MM.1S (cell line): ENCODE measurements around the gene ARCN1.
A peak's percentile ranks its signal among the peaks of the same experiment; 100 is the strongest.
"Not testable (repeated sequence)": the region's sequence is repeated elsewhere in the genome, so short reads cannot be mapped to it uniquely, and the experiment has no call there.

Source experiments
- DNase-seq: peaks from one replicate; pipeline ENCODE4 v3.0.0-alpha.2; 2015
- H2AFZ ChIP-seq: fragments of 300-600 bp; sonication (generic); 2 replicates; pipeline ENCODE4 v1.6.0; 2016; ENCODE audit warnings: antibody characterized with exemption, low read length
- H3F3A ChIP-seq: fragments of 300-600 bp; sonication (generic); 2 replicates; pipeline ENCODE4 v1.6.1; 2016; ENCODE audit warnings: mild to moderate bottlenecking, antibody characterized with exemption, low read length, moderate library complexity, mixed read lengths; ENCODE audit not compliant: insufficient read depth
- H3K27ac ChIP-seq: fragments of 300-600 bp; sonication (generic); 2 replicates; pipeline ENCODE4 v1.5.1; 2016; ENCODE audit warnings: mild to moderate bottlenecking, low read length
- H3K27me3 ChIP-seq: fragments of 300-600 bp; sonication (generic); replicated peaks from 2 replicates; pipeline ENCODE4 v1.6.0; 2016; ENCODE audit warnings: low read length; ENCODE audit not compliant: insufficient read depth
- H3K36me3 ChIP-seq: fragments of 300-600 bp; sonication (generic); replicated peaks from 2 replicates; pipeline ENCODE4 v1.6.1; 2016; ENCODE audit warnings: mild to moderate bottlenecking, low read length, mixed read lengths; ENCODE audit not compliant: insufficient read depth
- H3K4me1 ChIP-seq: fragments of 300-600 bp; sonication (generic); 2 replicates; pipeline ENCODE4 v1.6.1; 2016; ENCODE audit warnings: low read length, mixed read lengths
- H3K4me2 ChIP-seq: fragments of 300-600 bp; sonication (generic); 2 replicates; pipeline ENCODE4 v1.6.0; 2016; ENCODE audit warnings: low read depth, low read length
- H3K4me3 ChIP-seq: fragments of 300-600 bp; sonication (generic); 2 replicates; pipeline ENCODE4 v1.5.1; 2016; ENCODE audit warnings: low read length, mixed read lengths
- H3K79me2 ChIP-seq: fragments of 300-600 bp; sonication (generic); 2 replicates; pipeline ENCODE4 v1.6.1; 2016; ENCODE audit warnings: mixed run types, low read length, mixed read lengths
- H3K9ac ChIP-seq: fragments of 300-600 bp; sonication (generic); 2 replicates; pipeline ENCODE4 v1.6.1; 2016; ENCODE audit warnings: low read length, mixed read lengths
- H3K9me2 ChIP-seq: fragments of 300-600 bp; sonication (generic); replicated peaks from 2 replicates; pipeline ENCODE4 v1.6.1; 2016; ENCODE audit warnings: mild to moderate bottlenecking, low read length, mixed read lengths; ENCODE audit not compliant: insufficient read depth
- H3K9me3 ChIP-seq: fragments of 300-600 bp; sonication (generic); replicated peaks from 2 replicates; pipeline ENCODE4 v1.6.1; 2016; ENCODE audit warnings: mild to moderate bottlenecking, low read length, mixed read lengths; ENCODE audit not compliant: insufficient read depth
- H4K20me1 ChIP-seq: fragments of 300-600 bp; sonication (generic); 2 replicates; pipeline ENCODE4 v1.6.1; 2016; ENCODE audit warnings: mild to moderate bottlenecking, low read length, moderate library complexity, mixed read lengths; ENCODE audit not compliant: insufficient read depth
- EZH2 ChIP-seq: fragments of 300-600 bp; sonication (generic); optimal IDR thresholded peaks from 2 replicates; pipeline ENCODE3; 2017; ENCODE audit warnings: low read depth, mild to moderate bottlenecking, antibody characterized with exemption, low read length, mixed read lengths
- EZH2phosphoT487 ChIP-seq: fragments of 300-600 bp; sonication (generic); IDR thresholded peaks from 2 replicates; pipeline ENCODE4 v1.6.1; 2018; ENCODE audit warnings: antibody characterized with exemption, low read length
- TF ChIP-seq, protein P1 (sequence below): fragments of 300-600 bp; sonication (generic); IDR thresholded peaks from 2 replicates; pipeline ENCODE4 v1.5.1; 2016; ENCODE audit warnings: antibody characterized with exemption, low read length, mixed read lengths

ARCN1 gene

DNA sequence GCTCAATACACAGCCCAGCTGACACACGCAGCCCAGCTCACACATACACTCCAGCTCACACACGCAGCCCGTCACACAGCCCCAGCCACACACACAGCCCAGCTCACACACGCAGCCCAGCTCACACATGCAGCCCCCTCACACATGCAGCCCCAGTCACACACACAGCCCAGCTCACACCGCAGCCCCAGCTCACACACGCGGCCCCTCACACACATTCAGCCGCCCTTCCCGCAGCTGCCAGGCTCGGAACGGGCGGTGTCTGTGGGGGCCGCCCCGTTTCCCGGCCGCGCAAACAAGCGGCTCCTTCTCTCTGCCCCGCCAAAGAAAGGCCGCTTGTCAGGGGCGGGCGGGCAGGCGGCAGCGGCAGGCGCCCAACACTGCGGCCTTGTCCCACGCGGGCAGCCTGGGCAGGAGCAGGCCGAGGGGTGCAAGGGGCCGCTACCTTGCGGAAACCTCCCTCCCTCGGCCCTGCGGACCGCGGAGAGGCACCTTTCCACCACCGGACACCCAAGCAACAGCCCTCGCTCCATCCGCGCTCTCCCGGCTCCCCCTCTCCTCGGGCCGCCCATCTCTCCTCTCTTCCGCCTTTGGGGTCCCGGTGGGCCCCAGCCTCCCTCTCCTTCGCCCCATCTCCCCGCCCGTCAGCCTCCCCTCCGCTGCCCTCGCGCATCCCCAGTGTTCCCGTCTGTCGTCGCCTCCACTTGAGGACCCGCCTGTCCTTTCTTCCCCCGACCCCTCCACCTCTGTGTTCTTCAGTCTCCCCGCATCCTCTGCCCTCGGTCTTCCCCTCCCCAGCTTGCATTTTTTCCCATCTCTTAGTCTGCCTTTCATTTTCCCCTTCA lies 37.4 kb downstream of the ARCN1 start:
- peak overlapping the region; percentile 63 for H3K4me3 ChIP-seq
- H3K9me2 ChIP-seq: no peaks in the 10 kb centered on the region
- H3K9ac ChIP-seq: no peak overlapping the region
- peak overlapping the region; percentile 80 for H2AFZ ChIP-seq
- DNase-seq: no peak
- peaks cover 46% of the 10 kb centered on the region for H3K27me3 ChIP-seq
- no peaks in the 10 kb centered on the region for H3K36me3 ChIP-seq
- H3F3A ChIP-seq: no peaks in the 10 kb centered on the region
- no peaks in the 10 kb centered on the region for H4K20me1 ChIP-seq
- H3K4me2 ChIP-seq: peak overlapping the region; percentile 99
- no peaks in the 10 kb centered on the region for H3K9me3 ChIP-seq
- no peaks in the 10 kb centered on the region for H3K79me2 ChIP-seq
- TF ChIP-seq, protein P1, sequence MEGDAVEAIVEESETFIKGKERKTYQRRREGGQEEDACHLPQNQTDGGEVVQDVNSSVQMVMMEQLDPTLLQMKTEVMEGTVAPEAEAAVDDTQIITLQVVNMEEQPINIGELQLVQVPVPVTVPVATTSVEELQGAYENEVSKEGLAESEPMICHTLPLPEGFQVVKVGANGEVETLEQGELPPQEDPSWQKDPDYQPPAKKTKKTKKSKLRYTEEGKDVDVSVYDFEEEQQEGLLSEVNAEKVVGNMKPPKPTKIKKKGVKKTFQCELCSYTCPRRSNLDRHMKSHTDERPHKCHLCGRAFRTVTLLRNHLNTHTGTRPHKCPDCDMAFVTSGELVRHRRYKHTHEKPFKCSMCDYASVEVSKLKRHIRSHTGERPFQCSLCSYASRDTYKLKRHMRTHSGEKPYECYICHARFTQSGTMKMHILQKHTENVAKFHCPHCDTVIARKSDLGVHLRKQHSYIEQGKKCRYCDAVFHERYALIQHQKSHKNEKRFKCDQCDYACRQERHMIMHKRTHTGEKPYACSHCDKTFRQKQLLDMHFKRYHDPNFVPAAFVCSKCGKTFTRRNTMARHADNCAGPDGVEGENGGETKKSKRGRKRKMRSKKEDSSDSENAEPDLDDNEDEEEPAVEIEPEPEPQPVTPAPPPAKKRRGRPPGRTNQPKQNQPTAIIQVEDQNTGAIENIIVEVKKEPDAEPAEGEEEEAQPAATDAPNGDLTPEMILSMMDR: no peak
- TF ChIP-seq EZH2phosphoT487: 0 out of 2 replicates have a peak, but pooled peaks have one; percentile 45
- TF ChIP-seq EZH2: no peak
- peaks cover 11% of the 10 kb centered on the region; the same call in 1 of the 2 replicates for H3K4me1 ChIP-seq
- H3K27ac ChIP-seq: no peak overlapping the region

DNA sequence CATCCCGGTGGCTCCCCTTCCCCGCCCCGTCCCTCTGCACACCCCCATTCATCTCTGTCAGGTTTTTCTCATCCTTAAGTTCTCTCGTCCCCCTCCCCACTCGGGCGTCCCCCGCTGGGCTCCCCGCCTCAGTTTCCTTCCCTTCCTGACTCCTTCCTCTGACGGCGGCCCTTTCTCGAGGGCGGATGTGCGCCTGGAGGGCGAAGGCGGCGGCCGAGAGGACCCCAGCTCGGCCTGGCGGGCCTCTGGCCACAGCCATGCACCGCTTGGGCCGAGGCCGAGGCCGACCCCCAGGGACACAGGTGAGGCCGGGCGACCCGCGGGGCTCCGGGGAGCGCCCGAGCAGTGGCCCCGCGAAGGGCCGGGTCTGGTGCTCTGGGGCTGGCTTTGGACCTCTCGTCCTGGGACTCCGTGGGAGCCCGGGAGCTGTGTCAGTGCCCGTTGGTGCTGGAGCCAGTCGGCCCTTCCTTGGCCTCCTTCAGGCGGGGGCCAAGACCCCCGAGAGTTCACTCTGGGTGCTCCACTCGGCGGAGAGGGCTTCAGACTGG lies 38.1 kb downstream of the ARCN1 start:
- H3K4me3 ChIP-seq: peak overlapping the region; percentile 63
- no peaks in the 10 kb centered on the region for H3K9me2 ChIP-seq
- TF ChIP-seq EZH2phosphoT487 (no peak), EZH2 (peak; percentile 82)
- H2AFZ ChIP-seq: peak overlapping the region; percentile 80
- peaks cover 46% of the 10 kb centered on the region for H3K27me3 ChIP-seq
- H3K4me2 ChIP-seq: peak overlapping the region; percentile 99
- peak overlapping the region; percentile 25; the same call in 1 of the 2 replicates for H3K9ac ChIP-seq
- no peaks in the 10 kb centered on the region for H3K36me3 ChIP-seq
- no peaks in the 10 kb centered on the region for H3K79me2 ChIP-seq
- peaks cover 11% of the 10 kb centered on the region; the same call in 1 of the 2 replicates for H3K4me1 ChIP-seq
- no peaks in the 10 kb centered on the region for H3F3A ChIP-seq
- no peaks in the 10 kb centered on the region for H4K20me1 ChIP-seq
- H3K27ac ChIP-seq: no peak overlapping the region
- DNase-seq: no peak
- no peaks in the 10 kb centered on the region for H3K9me3 ChIP-seq

DNA sequence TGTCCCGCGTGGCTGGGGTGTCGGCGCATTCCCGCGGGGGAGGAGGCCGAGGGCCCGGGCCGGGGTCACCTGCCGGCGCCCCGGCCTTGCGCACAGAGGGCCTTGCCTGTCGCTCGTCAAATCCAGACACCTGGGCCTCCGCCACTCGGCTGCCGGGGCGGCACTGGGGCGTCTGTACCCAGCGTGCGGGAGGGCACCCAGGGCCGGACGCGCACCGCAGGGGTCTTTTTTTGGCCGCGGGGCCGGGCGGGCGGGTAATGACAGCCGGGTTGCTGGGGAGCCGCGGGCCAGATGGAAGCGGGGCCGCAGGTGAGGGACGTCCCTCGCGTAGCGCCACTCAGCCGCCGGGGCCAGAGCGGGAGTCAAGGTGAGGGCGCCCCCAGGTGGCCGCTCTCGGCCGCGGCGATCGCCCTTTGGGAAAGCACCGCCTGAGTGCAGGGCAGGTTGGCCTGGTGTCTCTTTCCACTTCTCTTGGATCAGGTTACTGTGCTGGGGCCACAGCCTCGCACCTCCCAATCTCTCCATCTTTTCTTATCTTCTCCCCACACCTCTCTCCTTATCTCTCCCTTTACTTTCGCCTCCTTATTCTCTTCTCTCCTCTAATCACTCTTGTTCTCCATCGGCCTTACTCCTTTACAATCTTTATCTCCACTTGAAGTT lies 38.7 kb downstream of the ARCN1 start:
- Histone ChIP-seq H3K9ac (peak overlapping the region; percentile 25; the same call in 1 of the 2 replicates), H4K20me1 (no peaks in the 10 kb centered on the region), H3K27ac (no peak overlapping the region), H3K36me3 (no peaks in the 10 kb centered on the region), H3K4me2 (peak overlapping the region; percentile 99), H3F3A (no peaks in the 10 kb centered on the region), H2AFZ (peak overlapping the region; percentile 80), H3K4me1 (peaks cover 11% of the 10 kb centered on the region; the same call in 1 of the 2 replicates), H3K27me3 (peaks cover 43% of the 10 kb centered on the region), H3K9me3 (no peaks in the 10 kb centered on the region), H3K4me3 (peak overlapping the region; percentile 63), H3K9me2 (no peaks in the 10 kb centered on the region), H3K79me2 (no peaks in the 10 kb centered on the region)
- TF ChIP-seq EZH2: no peak
- TF ChIP-seq, protein P1: peak; percentile 69
- peak; percentile 81 for DNase-seq

DNA sequence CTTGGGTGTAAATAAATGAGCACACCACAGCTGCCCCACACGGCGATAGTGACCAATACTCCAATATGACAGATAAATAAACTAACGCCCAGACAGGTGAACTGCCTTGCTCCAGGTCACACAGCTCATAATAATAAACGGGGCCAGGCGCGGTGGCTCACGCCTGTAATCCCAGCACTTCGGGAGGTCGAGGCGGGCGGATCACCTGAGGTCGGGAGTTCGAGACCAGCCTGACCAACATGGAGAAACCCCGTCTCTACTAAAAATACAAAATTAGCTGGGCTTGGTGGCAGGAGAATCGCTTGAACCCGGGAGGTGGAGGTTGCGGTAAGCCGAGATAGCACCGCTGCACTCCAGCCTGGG lies 39.2 kb downstream of the ARCN1 start:
- not testable (repeated sequence) for H3K36me3 ChIP-seq, H3K9me2 ChIP-seq, H3K9ac ChIP-seq, H3K79me2 ChIP-seq, DNase-seq, H3K4me3 ChIP-seq, H3F3A ChIP-seq, H3K9me3 ChIP-seq, H4K20me1 ChIP-seq, H3K27ac ChIP-seq
- Histone ChIP-seq H3K4me2 (peak overlapping the region; percentile 99; the same call in 1 of the 2 replicates), H3K27me3 (peaks cover 38% of the 10 kb centered on the region), H2AFZ (0 out of 2 replicates have a peak overlapping the region, but pooled peaks have one; percentile 36), H3K4me1 (peaks cover 11% of the 10 kb centered on the region; the same call in 1 of the 2 replicates)
